SJCRH30 (cell line): ENCODE data around the gene RPE. TPM values are rescaled to one million over a fixed set of nuclear protein-coding genes. Genes with fewer than 3 reads are reported as not detected.

Experiments
- DNase-seq, 2 experiments: peaks; one replicate each; pipeline ENCODE4 v3.0.0-alpha.2; 2015 to 2020
- H3K27ac ChIP-seq: fragments of 250-450 bp; sonication (Bioruptor Pico); 2 replicates; pipeline ENCODE4 v1.5.1; 2020; ENCODE audit warnings: mild to moderate bottlenecking, moderate library complexity
- H3K27me3 ChIP-seq: fragments of 250-450 bp; sonication (Bioruptor Pico); 2 replicates; pipeline ENCODE4 v1.5.1; 2020; ENCODE audit warnings: mild to moderate bottlenecking, moderate library complexity
- H3K36me3 ChIP-seq: fragments of 250-450 bp; sonication (Bioruptor Pico); 2 replicates; pipeline ENCODE4 v1.5.1; 2020; ENCODE audit warnings: mild to moderate bottlenecking, moderate library complexity
- H3K4me1 ChIP-seq: fragments of 250-450 bp; sonication (Bioruptor Pico); 2 replicates; pipeline ENCODE4 v1.5.1; 2020; ENCODE audit warnings: mild to moderate bottlenecking, moderate library complexity
- H3K4me3 ChIP-seq: fragments of 250-450 bp; sonication (Bioruptor Pico); 2 replicates; pipeline ENCODE4 v1.5.1; 2020; ENCODE audit warnings: mild to moderate bottlenecking, moderate library complexity
- H3K9me3 ChIP-seq: fragments of 250-450 bp; sonication (Bioruptor Pico); replicated peaks from 2 replicates; pipeline ENCODE4 v1.5.1; 2020; ENCODE audit warnings: mild to moderate bottlenecking, moderate library complexity
- total RNA-seq: library from RNA; depleted of rRNA; stranded (reverse); fragments of >200 nt; shearing (Covaris generic); gene quantifications from 2 replicates; pipeline ENCODE4 v1.2.3, GENCODE V29; 2014; rRNA removed

Gene RPE
- total RNA-seq, 1 experiment from 2014 or later = 75.1 TPM

DNA sequence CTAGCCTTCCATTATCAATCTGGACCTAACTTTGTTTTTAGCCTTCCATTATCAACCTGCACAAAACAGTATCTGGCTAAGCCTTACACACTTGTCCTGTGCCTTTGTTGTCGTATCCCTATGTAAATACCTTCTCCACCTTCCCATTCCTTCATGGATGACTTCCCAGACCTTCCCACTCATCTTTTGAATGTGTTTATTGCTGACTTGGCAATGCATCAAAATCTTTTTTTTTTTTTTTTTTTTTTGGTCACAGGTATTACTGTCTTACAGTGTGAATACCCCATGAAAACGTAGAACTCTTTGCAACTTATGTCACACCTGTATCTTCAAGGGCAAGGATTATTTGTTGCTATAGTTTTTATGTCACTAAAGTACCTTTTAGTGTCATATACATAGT, 25.7 kb downstream of the RPE start:
- Histone ChIP-seq H3K4me1 (no peaks in the 10 kb centered on the region), H3K36me3 (peaks cover 36% of the 10 kb centered on the region), H3K27me3 (no peaks in the 10 kb centered on the region), H3K9me3 (no peaks in the 10 kb centered on the region; the same call in 1 of the 2 replicates), H3K4me3 (no peak overlapping the region), H3K27ac (no peak overlapping the region)
- DNase-seq = no peak

DNA sequence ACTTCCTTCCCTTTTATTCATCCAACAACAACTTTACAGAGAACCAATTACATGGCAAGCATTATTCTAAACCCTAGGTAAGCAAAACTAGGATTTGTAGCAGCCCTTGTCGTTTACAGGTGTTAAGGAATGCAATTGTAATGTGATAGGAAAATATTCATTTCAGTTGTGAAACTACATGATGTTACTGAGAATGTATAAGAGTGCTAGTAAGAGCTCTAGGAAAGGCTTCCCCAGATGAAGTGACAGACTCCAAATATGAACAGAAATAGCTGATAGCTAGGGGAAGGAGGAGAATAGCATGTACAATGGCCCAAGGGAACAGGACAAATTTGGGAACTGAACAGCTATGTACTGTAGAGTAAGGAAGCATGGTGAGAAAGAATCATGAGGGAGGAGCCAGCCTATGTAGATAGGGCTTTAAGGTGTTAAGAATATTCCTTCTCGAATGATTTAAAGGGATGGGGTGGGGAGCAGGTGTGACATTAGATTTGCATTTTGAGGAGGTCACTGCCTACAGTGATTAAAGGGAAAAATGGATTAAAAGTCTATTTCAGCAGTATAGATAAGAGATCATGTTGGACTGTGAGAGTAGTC, 31.7 kb downstream of the RPE start:
- H3K9me3 ChIP-seq = no peaks in the 10 kb centered on the region; the same call in 1 of the 2 replicates
- peaks cover 8% of the 10 kb centered on the region; the same call in 1 of the 2 replicates for H3K36me3 ChIP-seq
- H3K4me3 ChIP-seq = no peak overlapping the region
- DNase-seq = no peak
- no peaks in the 10 kb centered on the region for H3K27me3 ChIP-seq
- no peak overlapping the region for H3K27ac ChIP-seq
- no peaks in the 10 kb centered on the region for H3K4me1 ChIP-seq

- Histone ChIP-seq H3K27ac (no peak overlapping the region), H3K4me1 (no peaks in the 10 kb centered on the region), H3K4me3 (no peak overlapping the region), H3K9me3 (no peaks in the 10 kb centered on the region; the same call in 1 of the 2 replicates), H3K36me3 (peaks cover 6% of the 10 kb centered on the region; the same call in 1 of the 2 replicates), H3K27me3 (no peaks in the 10 kb centered on the region)
- no peak for DNase-seq
These were observed 33.2 kb downstream of the RPE start for GRCh38 chr2:210035679-210036078.

GRCh38 chr2:210038078-210038477, 35.6 kb downstream of the RPE start:
- no peak for DNase-seq
- peaks cover 2% of the 10 kb centered on the region; the same call in 1 of the 2 replicates for H3K36me3 ChIP-seq
- no peak overlapping the region for H3K27ac ChIP-seq
- H3K9me3 ChIP-seq = no peaks in the 10 kb centered on the region
- no peak overlapping the region for H3K4me3 ChIP-seq
- no peaks in the 10 kb centered on the region for H3K4me1 ChIP-seq
- no peaks in the 10 kb centered on the region for H3K27me3 ChIP-seq

- H3K27ac ChIP-seq = no peak overlapping the region
- H3K9me3 ChIP-seq = 0 out of 2 replicates have a peak, but pooled peaks cover 3% of the 10 kb centered on the region
- no peak overlapping the region for H3K4me3 ChIP-seq
- peaks cover under 1% of the 10 kb centered on the region for H3K36me3 ChIP-seq
- no peak for DNase-seq
- H3K27me3 ChIP-seq = no peaks in the 10 kb centered on the region
- H3K4me1 ChIP-seq = peaks cover 10% of the 10 kb centered on the region
These were observed 44.5 kb downstream of the RPE start for GRCh38 chr2:210046851-210047500.

DNA sequence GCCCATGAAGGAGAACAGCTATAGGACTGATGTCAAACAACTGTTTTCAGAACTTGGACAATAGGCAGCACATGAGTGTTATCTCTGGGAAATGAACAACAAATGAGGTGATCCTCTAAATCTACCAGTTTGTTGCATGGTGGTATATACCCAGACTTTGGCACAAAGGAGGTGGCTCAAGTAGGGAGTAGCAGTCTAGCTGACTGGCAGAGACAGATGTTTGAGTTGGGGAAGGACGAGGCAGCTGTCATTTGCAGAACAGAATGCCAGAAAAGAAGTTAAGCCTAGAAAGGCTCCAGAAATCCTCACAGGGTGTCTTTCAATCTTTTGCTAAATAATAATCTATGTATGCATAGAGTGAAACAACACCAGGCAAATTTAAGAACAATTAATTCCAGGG, 47.4 kb downstream of the RPE start:
- Histone ChIP-seq H3K4me1 (peaks cover 10% of the 10 kb centered on the region), H3K27me3 (no peaks in the 10 kb centered on the region), H3K9me3 (peaks cover 8% of the 10 kb centered on the region), H3K36me3 (no peaks in the 10 kb centered on the region), H3K4me3 (no peak overlapping the region), H3K27ac (peak overlapping the region; percentile 57)
- peak; percentile 86 to 94 for DNase-seq

GRCh38 chr2:210050885-210051284, 48.4 kb downstream of the RPE start:
- Histone ChIP-seq H3K4me1 (peaks cover 10% of the 10 kb centered on the region), H3K9me3 (peaks cover 15% of the 10 kb centered on the region), H3K27ac (no peak overlapping the region), H3K27me3 (no peaks in the 10 kb centered on the region), H3K36me3 (no peaks in the 10 kb centered on the region), H3K4me3 (no peak overlapping the region)
- DNase-seq = no peak

GRCh38 chr2:210054696-210055095, 52.3 kb downstream of the RPE start:
- Histone ChIP-seq H3K4me3 (no peak overlapping the region), H3K27ac (no peak overlapping the region), H3K4me1 (peaks cover 7% of the 10 kb centered on the region), H3K36me3 (no peaks in the 10 kb centered on the region), H3K9me3 (peaks cover 11% of the 10 kb centered on the region), H3K27me3 (no peaks in the 10 kb centered on the region)
- DNase-seq = no peak

DNA sequence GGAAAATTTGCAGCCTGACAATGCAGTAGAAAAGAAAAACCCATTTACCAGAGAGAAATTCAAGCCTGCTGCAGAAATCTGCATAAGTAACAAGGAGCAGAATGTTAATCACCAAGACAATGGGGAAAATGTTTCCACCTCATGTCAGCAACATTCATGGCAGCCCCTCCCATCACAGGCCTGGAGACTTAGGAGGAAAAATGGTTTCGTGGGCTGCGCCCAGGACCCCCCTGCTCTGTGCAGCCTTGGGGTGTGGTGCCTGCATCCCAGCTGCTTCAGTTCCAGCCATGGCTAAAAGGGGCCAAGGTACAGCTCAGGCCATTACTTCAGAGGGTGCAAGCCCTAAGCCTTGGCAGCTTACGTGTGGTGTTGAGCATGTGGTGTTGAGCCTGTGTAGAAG, 53.4 kb downstream of the RPE start:
- Histone ChIP-seq H3K4me3 (no peak overlapping the region), H3K27ac (no peak overlapping the region), H3K36me3 (no peaks in the 10 kb centered on the region), H3K4me1 (no peaks in the 10 kb centered on the region; the same call in 1 of the 2 replicates), H3K9me3 (peaks cover 11% of the 10 kb centered on the region), H3K27me3 (no peaks in the 10 kb centered on the region)
- DNase-seq = no peak

DNA sequence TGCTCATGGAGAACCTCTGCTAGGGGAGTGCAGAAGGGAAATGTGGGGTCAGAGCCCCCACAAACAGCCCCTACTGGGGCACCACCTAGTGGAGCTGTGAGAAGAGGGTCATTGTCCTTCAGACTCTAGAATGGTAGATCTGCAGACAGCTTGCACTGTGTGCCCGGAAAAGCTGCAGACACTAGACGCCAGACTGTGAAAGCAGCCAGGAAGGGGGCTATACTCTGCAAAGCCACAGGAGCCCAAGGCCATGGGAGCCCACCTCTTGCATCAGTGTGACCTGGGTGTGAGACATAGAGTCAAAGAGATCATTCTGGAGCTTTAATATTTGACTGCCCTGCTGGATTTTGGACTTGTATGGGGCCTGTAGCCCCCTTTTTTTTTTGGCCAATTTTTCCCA, 60.9 kb downstream of the RPE start:
- DNase-seq = no peak
- H3K36me3 ChIP-seq = no peaks in the 10 kb centered on the region
- H3K9me3 ChIP-seq = no peaks in the 10 kb centered on the region
- H3K4me1 ChIP-seq = no peaks in the 10 kb centered on the region
- no peak overlapping the region for H3K27ac ChIP-seq
- H3K4me3 ChIP-seq = no peak overlapping the region
- no peaks in the 10 kb centered on the region for H3K27me3 ChIP-seq

Other genes starting within 250 kb of the RPE start
- 6.0 and 7.2 TPM in 2 replicates for gene UNC80, start 230.8 kb upstream of the RPE start, total RNA-seq
- gene KANSL1L, start 168.8 kb downstream of the RPE start, total RNA-seq = 23.3 and 24.3 TPM in 2 replicates
- 1.2 and 1.6 TPM in 2 replicates for gene ACADL, start 222.8 kb downstream of the RPE start, total RNA-seq